HG03558 (cell line): Measurements from ENCODE around the gene STAC.
"Not testable (repeated sequence)": the region's sequence is repeated elsewhere in the genome, so short reads cannot be mapped to it uniquely, and the experiment has no call there.

Source experiments
- ATAC-seq: cut with Tn5 transposase; IDR thresholded peaks from one replicate; pipeline ENCODE4 v1.9.1; 2021; ENCODE audit warnings: moderate number of reproducible peaks; ENCODE audit not compliant: unreplicated experiment; ENCODE audit errors: extremely low read depth

Gene STAC

DNA sequence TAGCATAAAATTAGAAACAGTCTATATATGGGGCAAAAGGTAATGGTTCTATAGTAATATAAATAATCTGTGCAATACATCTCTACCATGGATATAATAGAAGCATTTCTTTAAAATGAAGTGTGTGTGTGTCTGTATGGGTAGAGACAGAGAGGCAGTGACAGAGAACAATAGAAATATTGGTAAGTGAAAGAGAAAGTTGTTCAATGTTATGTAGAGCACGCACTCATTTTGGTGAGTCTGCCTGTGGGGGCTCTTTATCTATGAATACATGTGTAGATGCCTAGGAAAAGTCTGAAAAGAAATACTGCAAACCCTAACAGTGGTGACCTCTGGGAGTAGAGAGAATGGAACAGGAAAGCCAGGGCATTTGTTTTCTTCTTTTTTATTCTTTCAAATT lies 182.6 kb downstream of the STAC start:
- no peak for ATAC-seq

DNA sequence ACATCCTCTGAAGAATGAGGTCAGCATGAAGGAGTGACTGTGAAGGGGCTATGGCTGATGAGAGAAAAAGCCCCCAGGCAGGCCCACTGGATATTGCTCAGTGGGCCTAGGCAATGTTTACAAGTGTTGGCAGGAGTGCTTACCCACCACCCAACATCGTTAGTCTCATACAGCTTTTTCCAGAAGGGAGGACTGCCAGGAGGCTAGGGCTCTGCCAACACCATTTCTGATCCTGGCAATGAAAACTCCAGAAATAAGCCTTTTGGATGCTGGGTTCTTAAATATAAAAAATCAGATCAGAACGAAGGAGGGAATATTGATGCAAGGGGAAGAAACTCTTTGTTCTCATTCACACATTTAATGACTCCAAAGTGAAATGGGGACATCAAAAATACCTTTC lies 194.9 kb downstream of the STAC start:
- ATAC-seq = no peak

DNA sequence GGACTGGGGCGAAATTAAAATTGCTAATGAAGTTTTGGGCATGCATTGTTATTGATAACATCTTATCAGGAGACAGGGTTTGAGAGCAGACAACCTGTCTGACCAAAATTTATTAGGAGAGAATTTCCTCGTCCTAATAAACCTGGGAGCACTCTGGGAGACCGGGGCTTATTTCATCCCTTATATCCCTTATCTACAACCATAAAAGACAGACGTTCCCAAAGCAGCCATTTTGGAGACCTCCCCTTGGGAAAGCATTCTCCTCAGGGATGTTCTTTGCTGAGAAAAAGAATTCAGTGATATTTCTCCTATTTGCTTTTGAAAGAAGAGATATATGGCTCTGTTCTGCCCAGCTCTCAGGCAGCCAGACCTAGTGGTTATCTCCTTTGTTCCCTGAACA lies 198.1 kb downstream of the STAC start:
- ATAC-seq = not testable (repeated sequence)

DNA sequence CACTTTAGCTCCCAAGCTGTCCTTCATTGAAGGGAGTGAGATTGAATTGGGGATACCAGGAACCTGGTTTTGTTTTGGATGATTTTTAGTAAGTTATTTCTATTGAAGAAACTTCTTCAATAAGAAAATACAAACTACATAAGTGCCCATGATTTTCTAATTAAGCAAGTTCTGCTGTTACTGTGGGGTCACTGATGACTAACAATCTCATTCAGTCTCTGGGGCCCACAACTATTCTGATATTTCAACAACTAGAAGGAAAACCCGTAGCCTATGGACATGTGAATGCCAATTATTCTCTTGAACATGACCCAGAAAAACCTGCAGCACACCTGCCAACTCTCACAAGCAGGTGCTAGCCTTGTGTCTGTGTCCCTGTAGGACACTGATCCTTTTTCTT lies 199.4 kb downstream of the STAC start:
- no peak for ATAC-seq

DNA sequence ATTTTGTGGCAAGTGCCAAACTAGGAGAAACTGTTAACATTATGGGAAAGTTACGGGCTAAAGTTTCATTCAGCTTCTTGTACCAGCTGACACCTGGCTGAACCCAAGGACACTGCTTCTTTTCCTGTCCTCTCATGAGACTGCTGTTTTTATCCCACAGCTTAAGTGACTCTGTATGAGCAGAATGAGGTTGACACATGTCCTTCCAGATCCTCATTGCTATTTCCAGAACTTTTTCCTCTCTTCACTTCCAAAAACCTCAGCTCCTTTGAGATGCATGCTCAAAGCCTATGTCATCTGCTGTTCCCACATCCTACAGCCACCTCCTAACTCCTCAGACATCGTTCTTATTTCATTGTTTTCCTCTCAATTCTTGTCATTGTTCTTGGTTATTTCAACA lies 200.4 kb downstream of the STAC start:
- ATAC-seq = no peak

DNA sequence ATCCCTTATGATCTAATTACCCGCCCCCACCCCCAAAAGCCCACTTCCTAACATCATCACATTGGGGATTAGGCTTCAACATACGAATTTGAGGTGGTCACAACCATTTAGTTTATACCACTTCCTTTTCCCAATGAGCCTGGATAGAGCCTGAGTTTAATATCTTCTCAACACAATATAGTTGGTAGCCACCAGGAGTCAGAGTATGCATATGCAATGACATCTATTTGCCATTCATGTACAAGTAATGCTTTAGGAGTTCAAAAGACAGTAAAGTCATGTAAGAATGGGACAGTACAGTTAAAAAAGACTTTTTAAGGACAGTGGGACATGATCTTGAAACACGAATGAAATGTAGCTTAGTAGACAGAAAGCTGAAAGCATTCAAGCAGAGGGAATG lies 211.7 kb downstream of the STAC start:
- no peak for ATAC-seq

DNA sequence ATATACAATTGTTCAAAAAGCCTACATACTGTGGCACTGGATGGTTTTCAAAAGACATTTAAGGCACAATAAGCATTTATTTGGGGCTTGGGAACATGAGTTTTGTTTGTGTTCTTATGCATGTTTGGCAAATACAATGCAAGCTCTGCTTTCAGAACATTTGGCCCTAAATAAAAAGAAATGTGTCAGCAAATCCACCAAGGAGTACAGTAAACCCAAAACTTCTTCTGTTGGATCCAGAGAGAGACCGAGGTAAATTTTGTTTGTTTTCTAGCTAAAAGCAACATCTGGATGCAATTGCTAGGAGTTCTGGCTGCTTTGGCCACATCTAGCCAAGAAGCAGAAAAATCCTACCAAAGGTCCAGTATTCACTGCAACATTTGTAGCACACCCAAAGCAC lies 215.2 kb downstream of the STAC start:
- no peak for ATAC-seq

DNA sequence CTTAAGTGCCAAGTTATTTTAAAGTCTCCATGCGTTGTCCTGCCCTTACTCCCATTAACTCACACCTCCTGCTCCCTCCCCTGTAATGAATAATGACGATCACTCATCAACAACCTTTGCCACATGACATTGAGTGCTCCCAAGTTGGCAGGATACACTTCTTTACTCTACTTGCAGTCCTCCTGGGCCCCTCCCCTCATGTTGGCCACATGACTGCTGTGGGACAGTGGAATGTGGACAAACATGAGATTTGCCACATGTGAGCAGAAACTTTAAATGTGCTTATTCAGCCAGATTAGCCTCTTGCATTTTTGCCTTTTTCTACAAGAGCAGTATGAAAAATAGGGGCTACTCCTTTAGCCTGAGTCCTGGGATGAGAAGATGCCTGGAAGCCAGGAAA lies 216.1 kb downstream of the STAC start:
- ATAC-seq = no peak

DNA sequence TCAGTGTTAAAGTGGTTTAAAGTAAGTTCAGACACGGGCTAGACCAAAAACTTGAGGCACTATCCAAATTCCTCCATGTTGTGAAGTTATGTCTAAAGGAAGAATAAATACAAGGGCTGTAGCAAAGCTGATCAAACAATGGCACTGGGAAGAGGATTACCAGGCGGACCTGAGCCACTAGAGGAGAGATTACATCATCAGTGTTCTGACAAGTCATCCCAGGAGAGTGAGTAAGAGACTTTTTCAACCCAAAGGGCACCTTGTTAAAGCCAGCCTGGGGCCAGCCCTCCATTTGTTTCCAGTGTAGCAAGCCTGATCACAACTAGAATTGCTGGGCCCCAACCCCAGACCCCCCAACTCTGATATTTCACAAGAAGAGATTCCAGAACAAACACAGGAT lies 217.1 kb downstream of the STAC start:
- no peak for ATAC-seq
